Measurements from ENCODE around the gene SH3D19.

DNA sequence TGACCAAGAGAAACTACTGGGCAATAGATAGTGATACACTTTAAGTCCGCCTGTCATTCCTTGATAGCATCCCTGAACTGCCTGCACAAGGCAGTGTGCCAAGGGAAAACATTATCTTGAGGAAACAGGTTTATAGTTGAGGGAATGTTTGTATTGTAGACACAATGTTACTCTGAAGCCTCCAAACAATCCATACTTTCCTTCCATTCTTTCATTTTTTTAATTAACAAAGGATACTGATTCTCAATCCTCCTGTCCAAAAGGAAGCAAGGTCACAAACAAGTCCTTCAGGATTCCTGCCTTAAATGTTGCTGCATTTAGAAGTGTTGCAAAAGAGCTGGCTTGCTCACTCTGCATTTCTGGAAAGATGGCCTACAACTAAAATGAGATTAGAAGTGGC lies 110.1 kb downstream of the SH3D19 start:
- TF ChIP-seq, protein P1, sequence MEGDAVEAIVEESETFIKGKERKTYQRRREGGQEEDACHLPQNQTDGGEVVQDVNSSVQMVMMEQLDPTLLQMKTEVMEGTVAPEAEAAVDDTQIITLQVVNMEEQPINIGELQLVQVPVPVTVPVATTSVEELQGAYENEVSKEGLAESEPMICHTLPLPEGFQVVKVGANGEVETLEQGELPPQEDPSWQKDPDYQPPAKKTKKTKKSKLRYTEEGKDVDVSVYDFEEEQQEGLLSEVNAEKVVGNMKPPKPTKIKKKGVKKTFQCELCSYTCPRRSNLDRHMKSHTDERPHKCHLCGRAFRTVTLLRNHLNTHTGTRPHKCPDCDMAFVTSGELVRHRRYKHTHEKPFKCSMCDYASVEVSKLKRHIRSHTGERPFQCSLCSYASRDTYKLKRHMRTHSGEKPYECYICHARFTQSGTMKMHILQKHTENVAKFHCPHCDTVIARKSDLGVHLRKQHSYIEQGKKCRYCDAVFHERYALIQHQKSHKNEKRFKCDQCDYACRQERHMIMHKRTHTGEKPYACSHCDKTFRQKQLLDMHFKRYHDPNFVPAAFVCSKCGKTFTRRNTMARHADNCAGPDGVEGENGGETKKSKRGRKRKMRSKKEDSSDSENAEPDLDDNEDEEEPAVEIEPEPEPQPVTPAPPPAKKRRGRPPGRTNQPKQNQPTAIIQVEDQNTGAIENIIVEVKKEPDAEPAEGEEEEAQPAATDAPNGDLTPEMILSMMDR (IDR thresholded peaks at IDR 0.05; ENCODE audit: insufficient read depth, low read length, poor library complexity, severe bottlenecking): no peak
- no peak for TF ChIP-seq EZH2phosphoT487 (conservative IDR thresholded peaks at IDR 0.05; ENCODE audit: low read length)
